ENCODE results near the gene PIWIL4. TPM values are rescaled to one million over a fixed set of nuclear protein-coding genes. Genes with fewer than 3 reads are reported as not detected.
"Not testable (repeated sequence)": the region's sequence is repeated elsewhere in the genome, so short reads cannot be mapped to it uniquely, and the experiment has no call there.

PIWIL4 gene
- total RNA-seq, 3 donors from 2014 or later, result 4.8 to 6.7 (median 5.6) TPM

DNA sequence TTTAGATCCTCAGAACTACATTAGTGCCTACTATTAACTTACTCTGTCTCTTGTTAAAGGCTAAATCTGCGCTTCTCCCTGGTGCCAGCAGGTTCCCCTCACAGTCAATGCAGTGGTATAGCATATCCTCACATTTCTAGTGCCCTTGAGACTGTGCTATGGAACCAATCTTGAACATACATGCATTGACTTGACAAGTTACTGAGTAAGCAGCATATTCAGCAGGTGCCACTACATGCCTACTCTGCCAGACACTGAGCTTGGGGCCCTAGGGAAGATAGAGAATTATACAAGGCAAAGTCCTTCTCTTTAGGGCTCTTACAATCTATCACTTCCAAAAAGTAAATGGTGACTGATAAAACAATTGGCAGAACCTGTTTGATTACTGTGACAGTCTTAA, 20.3 kb upstream of the PIWIL4 start:
- Histone ChIP-seq H3K27ac (no peak overlapping the region), H3K27me3 (no peaks in the 10 kb centered on the region), H3K9me3 (no peaks in the 10 kb centered on the region), H3K4me3 (peak overlapping the region in 2 of 3 donors; percentile 18 to 77), H3K36me3 (no peaks in the 10 kb centered on the region), H3K4me1 (no peaks in the 10 kb centered on the region)
- no peak for TF ChIP-seq POLR2AphosphoS5 (IDR thresholded peaks at IDR 0.05)
- no peak for TF ChIP-seq CTCF (IDR thresholded peaks at IDR 0.05)
- no peak for TF ChIP-seq POLR2A (IDR thresholded peaks at IDR 0.05)
- DNase-seq (ENCODE audit: low spot score in 2 of 2), result no peak
- intact Hi-C loops (cut with DNase I; ENCODE audit: low total_unique reads), result loop anchor here (1.0 kb wide), 1 partner anchor 8 kb away; no protein-coding TSS in a partner anchor

GRCh38 chr11:94549146-94549545, 18.0 kb upstream of the PIWIL4 start:
- Histone ChIP-seq H3K9me3 (no peaks in the 10 kb centered on the region), H3K27me3 (no peaks in the 10 kb centered on the region), H3K4me1 (no peaks in the 10 kb centered on the region), H3K36me3 (no peaks in the 10 kb centered on the region), H3K4me3 (no peak overlapping the region), H3K27ac (no peak overlapping the region)
- no peak for DNase-seq (ENCODE audit: low spot score in 2 of 2)
- intact Hi-C loops (cut with DNase I; ENCODE audit: low total_unique reads), result no loop called here
- no peak for TF ChIP-seq CTCF (IDR thresholded peaks at IDR 0.05)
- no peak for TF ChIP-seq POLR2AphosphoS5 (IDR thresholded peaks at IDR 0.05)
- no peak for TF ChIP-seq POLR2A (IDR thresholded peaks at IDR 0.05)

DNA sequence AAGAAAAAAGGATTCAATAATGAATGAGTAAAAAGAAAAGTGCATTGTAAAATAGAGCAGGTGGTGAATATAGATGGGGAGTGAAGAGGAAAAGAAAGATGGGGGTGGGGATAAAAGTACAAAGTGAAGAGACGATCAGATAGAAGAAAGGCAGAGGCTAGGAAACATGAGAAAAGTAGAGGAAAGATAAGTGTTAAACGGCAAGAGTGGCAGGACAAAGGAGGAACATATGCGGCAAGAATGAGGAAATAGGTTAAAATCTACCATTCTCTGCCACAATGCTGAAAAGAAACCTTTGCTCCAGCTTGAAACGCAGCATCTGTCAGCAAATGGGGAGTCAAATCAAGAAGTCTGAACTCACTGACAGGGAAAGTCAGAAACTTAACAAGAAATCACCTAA, 16.7 kb upstream of the PIWIL4 start:
- Histone ChIP-seq H3K9me3 (no peaks in the 10 kb centered on the region), H3K4me1 (no peaks in the 10 kb centered on the region), H3K4me3 (no peak overlapping the region), H3K27ac (no peak overlapping the region), H3K27me3 (no peaks in the 10 kb centered on the region), H3K36me3 (no peaks in the 10 kb centered on the region)
- intact Hi-C loops (cut with DNase I; ENCODE audit: low total_unique reads), result loop anchor here (10.0 kb wide), 1 partner anchor 1784 kb away; no protein-coding TSS in a partner anchor
- TF ChIP-seq POLR2AphosphoS5 (IDR thresholded peaks at IDR 0.05) (no peak), POLR2A (IDR thresholded peaks at IDR 0.05) (no peak), CTCF (IDR thresholded peaks at IDR 0.05) (no peak)
- no peak for DNase-seq (ENCODE audit: low spot score in 2 of 2)

- H3K4me1 ChIP-seq, result no peaks in the 10 kb centered on the region
- TF ChIP-seq CTCF (IDR thresholded peaks at IDR 0.05) (no peak), POLR2AphosphoS5 (IDR thresholded peaks at IDR 0.05) (no peak), POLR2A (IDR thresholded peaks at IDR 0.05) (no peak)
- no peak for DNase-seq (ENCODE audit: low spot score in 2 of 2)
- H3K27ac ChIP-seq, result no peak overlapping the region
- H3K9me3 ChIP-seq, result no peaks in the 10 kb centered on the region
- intact Hi-C loops (cut with DNase I; ENCODE audit: low total_unique reads), result loop anchor here (10.0 kb wide), 1 partner anchor 1781 kb away; no protein-coding TSS in a partner anchor
- no peaks in the 10 kb centered on the region for H3K27me3 ChIP-seq
- H3K36me3 ChIP-seq, result no peaks in the 10 kb centered on the region
- H3K4me3 ChIP-seq, result no peak overlapping the region
Measured at GRCh38 chr11:94553938-94554337, 13.2 kb upstream of the PIWIL4 start.

- intact Hi-C loops (cut with DNase I; ENCODE audit: low total_unique reads), result loop anchor here (1.0 to 10.0 kb wide), 2 partner anchors 9 to 1779 kb away; no protein-coding TSS in a partner anchor
- not testable (repeated sequence) for H3K9me3 ChIP-seq; H3K4me1 ChIP-seq; H3K27ac ChIP-seq; H3K36me3 ChIP-seq; H3K27me3 ChIP-seq; H3K4me3 ChIP-seq; DNase-seq (ENCODE audit: low spot score in 2 of 2)
Measured at GRCh38 chr11:94555752-94556329, 11.3 kb upstream of the PIWIL4 start.

All from breast epithelium (tissue), 4 donors.